Measurements from ENCODE around the gene LARP6.
"Not testable (repeated sequence)": the region's sequence is repeated elsewhere in the genome, so short reads cannot be mapped to it uniquely, and the experiment has no call there.

The LARP6 gene

DNA sequence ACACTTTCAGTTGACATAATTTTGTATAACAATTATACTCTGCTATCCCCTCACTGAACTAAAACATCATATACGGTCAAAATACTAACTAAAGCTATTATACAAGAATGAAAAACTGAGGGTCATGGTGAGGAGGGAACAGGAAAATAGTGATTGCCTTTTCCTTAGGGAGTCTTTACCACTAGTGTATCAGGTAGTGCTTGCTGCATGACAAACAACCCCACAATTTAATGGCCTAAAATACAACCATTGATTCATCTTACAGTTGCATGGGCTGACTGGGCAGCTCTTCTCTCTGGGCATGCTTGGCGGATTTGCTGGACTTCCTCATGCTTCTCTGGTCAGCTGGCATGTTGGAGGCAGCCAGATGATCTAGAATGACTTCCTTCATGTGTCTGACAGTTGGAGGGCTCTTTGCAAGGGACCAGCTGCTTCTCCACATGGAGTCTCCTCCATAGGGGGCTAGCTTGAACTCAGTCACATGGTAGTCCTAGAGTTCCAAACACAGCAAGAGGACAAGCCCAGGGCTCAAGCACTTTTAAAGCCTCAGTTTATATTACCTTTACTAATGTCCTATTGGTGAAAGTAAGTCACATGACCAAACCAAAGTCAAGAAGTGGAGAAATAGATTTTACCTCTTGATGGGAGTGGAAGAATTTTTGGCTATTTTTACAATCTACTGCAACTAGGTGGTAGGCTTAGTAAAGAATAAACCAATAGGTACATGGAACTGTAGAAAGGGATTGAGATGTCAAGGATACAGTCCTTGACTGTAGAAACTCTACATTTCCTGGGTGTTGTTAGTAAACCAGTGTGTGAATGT, 19.5 kb upstream of the LARP6 start:
- H3K27ac ChIP-seq, result no peak overlapping the region
- TF ChIP-seq, protein P1, sequence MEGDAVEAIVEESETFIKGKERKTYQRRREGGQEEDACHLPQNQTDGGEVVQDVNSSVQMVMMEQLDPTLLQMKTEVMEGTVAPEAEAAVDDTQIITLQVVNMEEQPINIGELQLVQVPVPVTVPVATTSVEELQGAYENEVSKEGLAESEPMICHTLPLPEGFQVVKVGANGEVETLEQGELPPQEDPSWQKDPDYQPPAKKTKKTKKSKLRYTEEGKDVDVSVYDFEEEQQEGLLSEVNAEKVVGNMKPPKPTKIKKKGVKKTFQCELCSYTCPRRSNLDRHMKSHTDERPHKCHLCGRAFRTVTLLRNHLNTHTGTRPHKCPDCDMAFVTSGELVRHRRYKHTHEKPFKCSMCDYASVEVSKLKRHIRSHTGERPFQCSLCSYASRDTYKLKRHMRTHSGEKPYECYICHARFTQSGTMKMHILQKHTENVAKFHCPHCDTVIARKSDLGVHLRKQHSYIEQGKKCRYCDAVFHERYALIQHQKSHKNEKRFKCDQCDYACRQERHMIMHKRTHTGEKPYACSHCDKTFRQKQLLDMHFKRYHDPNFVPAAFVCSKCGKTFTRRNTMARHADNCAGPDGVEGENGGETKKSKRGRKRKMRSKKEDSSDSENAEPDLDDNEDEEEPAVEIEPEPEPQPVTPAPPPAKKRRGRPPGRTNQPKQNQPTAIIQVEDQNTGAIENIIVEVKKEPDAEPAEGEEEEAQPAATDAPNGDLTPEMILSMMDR (IDR thresholded peaks at IDR 0.05; ENCODE audit: low read depth, low read length), result no peak
- no peaks in the 10 kb centered on the region for H3K27me3 ChIP-seq (ENCODE audit: insufficient read depth, low read depth, severe bottlenecking)
- DNase-seq, result no peak
- H3K4me3 ChIP-seq (ENCODE audit: low read depth, low read length), result no peak overlapping the region
- H3K36me3 ChIP-seq, result no peaks in the 10 kb centered on the region
- H3K9me3 ChIP-seq (ENCODE audit: severe bottlenecking), result no peaks in the 10 kb centered on the region

GRCh38 chr15:70871490-70871889, 17.5 kb upstream of the LARP6 start:
- not testable (repeated sequence) for H3K36me3 ChIP-seq; H3K27ac ChIP-seq; H3K27me3 ChIP-seq (ENCODE audit: insufficient read depth, low read depth, severe bottlenecking); DNase-seq; H3K4me3 ChIP-seq (ENCODE audit: low read depth, low read length); H3K9me3 ChIP-seq (ENCODE audit: severe bottlenecking)

- Histone ChIP-seq H3K27me3 (ENCODE audit: insufficient read depth, low read depth, severe bottlenecking) (no peaks in the 10 kb centered on the region), H3K27ac (no peak overlapping the region), H3K9me3 (ENCODE audit: severe bottlenecking) (no peaks in the 10 kb centered on the region), H3K4me3 (ENCODE audit: low read depth, low read length) (no peak overlapping the region), H3K36me3 (no peaks in the 10 kb centered on the region)
- TF ChIP-seq, protein P1 (IDR thresholded peaks at IDR 0.05; ENCODE audit: low read depth, low read length), result no peak
- DNase-seq, result no peak
These were observed 16.1 kb upstream of the LARP6 start for GRCh38 chr15:70870051-70870450.

DNA sequence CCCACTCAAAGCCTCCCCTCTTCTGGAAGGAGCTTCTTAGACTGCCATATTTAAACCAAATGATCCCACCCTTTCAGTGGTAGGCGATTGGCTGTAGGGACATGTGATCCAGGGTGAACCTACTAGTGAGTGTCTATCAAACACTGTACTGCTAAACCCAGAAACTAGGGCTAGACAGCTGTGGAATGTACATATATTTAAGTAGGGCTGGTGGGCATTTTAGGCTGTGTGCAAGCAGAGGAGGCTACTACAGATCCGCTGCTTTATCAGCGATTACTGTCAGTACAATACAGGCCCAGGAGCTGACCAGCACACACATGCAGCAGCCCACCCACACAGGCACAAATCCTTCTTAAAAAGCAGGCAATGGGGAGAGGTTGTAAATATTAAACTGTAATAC, 15.4 kb upstream of the LARP6 start:
- TF ChIP-seq, protein P1 (IDR thresholded peaks at IDR 0.05; ENCODE audit: low read depth, low read length), result no peak
- Histone ChIP-seq H3K9me3 (ENCODE audit: severe bottlenecking) (no peaks in the 10 kb centered on the region), H3K27ac (no peak overlapping the region), H3K36me3 (no peaks in the 10 kb centered on the region), H3K4me3 (ENCODE audit: low read depth, low read length) (no peak overlapping the region), H3K27me3 (ENCODE audit: insufficient read depth, low read depth, severe bottlenecking) (no peaks in the 10 kb centered on the region)
- DNase-seq, result no peak

DNA sequence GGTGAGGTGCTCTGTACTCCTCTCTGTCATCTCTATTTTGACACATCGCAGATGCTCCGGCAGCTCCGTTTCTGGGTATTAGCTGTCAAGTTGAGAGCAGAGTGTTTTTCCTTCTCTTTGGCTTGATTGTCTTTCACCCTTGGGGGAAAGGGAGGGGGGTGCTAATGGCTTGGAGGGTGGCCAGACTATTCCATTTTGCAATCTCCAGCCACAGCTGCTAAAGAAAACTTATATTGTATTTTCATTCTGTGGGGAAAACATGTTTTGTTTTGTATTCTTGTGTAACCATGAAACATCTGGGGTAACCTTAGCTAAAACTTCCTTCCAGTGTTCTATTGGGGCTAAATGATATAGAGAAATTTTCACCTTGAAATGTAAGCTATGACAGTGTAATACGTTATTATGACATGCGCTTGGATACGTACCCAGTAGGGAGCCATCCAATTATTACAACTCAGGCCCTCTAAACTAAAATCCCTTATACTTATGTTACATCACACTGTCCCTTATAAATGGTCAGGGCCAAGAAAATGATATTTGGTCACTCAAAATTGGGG, 14.0 kb upstream of the LARP6 start:
- no peaks in the 10 kb centered on the region for H3K36me3 ChIP-seq
- no peaks in the 10 kb centered on the region for H3K9me3 ChIP-seq (ENCODE audit: severe bottlenecking)
- no peak for DNase-seq
- H3K27ac ChIP-seq, result no peak overlapping the region
- no peak overlapping the region for H3K4me3 ChIP-seq (ENCODE audit: low read depth, low read length)
- no peaks in the 10 kb centered on the region for H3K27me3 ChIP-seq (ENCODE audit: insufficient read depth, low read depth, severe bottlenecking)
- TF ChIP-seq, protein P1 (IDR thresholded peaks at IDR 0.05; ENCODE audit: low read depth, low read length), result no peak

DNA sequence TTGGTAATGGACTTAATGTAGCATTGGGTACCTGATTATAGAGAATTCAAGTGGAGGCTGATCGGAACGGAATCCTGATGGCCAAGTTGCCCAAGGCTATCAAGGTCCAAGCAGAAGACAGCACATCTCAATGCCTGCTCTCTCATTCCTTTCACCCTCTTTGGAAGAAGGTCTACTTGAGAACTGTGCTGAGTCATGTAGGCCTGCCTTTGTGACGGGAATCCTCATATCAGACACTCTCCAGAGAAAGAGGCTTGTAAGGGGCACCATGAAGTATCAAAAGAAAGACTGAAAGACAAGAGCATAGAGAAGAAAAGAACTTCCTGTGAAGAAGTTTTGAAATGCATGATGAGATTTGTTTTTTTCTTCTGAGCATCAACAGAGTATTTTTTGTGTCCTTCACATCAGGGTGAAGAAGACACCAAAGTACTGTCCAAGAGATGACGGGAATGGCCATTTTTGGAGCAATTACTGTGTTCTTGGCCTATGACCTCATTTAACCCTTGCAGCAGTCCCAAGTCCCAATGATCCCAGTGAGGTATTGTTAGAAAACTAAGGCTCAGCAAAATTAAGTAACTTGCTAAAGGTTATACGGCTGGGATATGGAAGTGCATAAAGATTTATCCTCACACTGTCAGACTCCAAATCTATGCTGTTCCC, 13.2 kb upstream of the LARP6 start:
- no peak overlapping the region for H3K27ac ChIP-seq
- H3K9me3 ChIP-seq (ENCODE audit: severe bottlenecking), result no peaks in the 10 kb centered on the region
- H3K36me3 ChIP-seq, result no peaks in the 10 kb centered on the region
- TF ChIP-seq, protein P1 (IDR thresholded peaks at IDR 0.05; ENCODE audit: low read depth, low read length), result no peak
- no peak for DNase-seq
- H3K4me3 ChIP-seq (ENCODE audit: low read depth, low read length), result no peak overlapping the region
- H3K27me3 ChIP-seq (ENCODE audit: insufficient read depth, low read depth, severe bottlenecking), result no peaks in the 10 kb centered on the region

Measured in WERI-Rb-1 (cell line).